Gastroesophageal sphincter (tissue), 3 donors: ENCODE results near the gene ROBO1.
"Not testable (repeated sequence)": the region's sequence is repeated elsewhere in the genome, so short reads cannot be mapped to it uniquely, and the experiment has no call there.

Source experiments
- EP300 ChIP-seq: sonication (generic); formaldehyde crosslinking; IDR thresholded peaks from one replicate; pipeline ENCODE4 v1.6.1; 2017; ENCODE audit warnings: antibody characterized with exemption, mild to moderate bottlenecking
- POLR2A ChIP-seq, 2 donors: fragments of 450-650 bp; IDR thresholded peaks; one replicate each; pipeline ENCODE4 v1.6.1; 2017; ENCODE audit warnings: antibody characterized with exemption in 2 of 2, mild to moderate bottlenecking in 2 of 2, moderate library complexity in 1 of 2
- POLR2AphosphoS5 ChIP-seq: sonication (generic); formaldehyde crosslinking; IDR thresholded peaks from one replicate; pipeline ENCODE4 v1.6.1; 2017; ENCODE audit warnings: antibody characterized with exemption
- TF ChIP-seq, protein P1 (sequence below), 4 experiments: fragments of 200-600 bp in 2 of 4; fragments of 450-650 bp in 2 of 4; sonication (generic) in 1 of 4; IDR thresholded peaks; one replicate each; pipeline ENCODE4 v1.5.1; 2017 to 2019; ENCODE audit warnings: antibody characterized with exemption in 4 of 4, mild to moderate bottlenecking in 2 of 4, moderate library complexity in 2 of 4

DNA sequence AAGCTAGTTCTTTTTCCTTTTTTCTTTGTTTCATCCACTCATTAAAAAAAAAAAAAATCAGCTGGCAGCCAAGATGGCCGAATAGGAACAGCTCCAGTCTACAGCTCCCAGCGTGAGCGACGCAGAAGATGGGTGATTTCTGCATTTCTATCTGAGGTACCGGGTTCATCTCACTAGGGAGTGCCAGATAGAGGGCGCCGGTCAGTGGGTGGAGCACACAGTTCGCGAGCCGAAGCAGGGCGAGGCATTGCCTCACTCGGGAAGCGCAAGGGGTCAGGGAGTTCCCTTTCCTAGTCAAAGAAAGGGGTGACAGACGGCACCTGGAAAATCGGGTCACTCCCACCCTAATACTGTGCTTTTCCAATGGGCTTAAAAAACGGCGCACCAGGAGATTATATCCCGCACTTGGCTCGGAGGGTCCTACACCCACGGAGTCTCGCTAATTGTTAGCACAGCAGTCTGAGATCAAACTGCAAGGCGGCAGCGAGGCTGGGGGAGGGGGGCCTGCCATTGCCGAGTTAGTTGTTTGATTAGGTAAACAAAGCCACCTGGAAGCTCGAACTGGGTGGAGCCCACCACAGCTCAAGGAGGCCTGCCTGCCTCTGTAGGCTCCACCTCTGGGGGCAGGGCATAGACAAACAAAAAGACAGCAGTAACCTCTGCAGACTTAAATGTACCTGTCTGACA is 1092.5 kb downstream of the ROBO1 start:
- TF ChIP-seq POLR2A (IDR thresholded peaks at IDR 0.05); POLR2AphosphoS5; EP300: not testable (repeated sequence)
- TF ChIP-seq, protein P1, sequence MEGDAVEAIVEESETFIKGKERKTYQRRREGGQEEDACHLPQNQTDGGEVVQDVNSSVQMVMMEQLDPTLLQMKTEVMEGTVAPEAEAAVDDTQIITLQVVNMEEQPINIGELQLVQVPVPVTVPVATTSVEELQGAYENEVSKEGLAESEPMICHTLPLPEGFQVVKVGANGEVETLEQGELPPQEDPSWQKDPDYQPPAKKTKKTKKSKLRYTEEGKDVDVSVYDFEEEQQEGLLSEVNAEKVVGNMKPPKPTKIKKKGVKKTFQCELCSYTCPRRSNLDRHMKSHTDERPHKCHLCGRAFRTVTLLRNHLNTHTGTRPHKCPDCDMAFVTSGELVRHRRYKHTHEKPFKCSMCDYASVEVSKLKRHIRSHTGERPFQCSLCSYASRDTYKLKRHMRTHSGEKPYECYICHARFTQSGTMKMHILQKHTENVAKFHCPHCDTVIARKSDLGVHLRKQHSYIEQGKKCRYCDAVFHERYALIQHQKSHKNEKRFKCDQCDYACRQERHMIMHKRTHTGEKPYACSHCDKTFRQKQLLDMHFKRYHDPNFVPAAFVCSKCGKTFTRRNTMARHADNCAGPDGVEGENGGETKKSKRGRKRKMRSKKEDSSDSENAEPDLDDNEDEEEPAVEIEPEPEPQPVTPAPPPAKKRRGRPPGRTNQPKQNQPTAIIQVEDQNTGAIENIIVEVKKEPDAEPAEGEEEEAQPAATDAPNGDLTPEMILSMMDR (IDR thresholded peaks at IDR 0.05) = not testable (repeated sequence)
